ENCODE data around the gene TEX19. TPM values are rescaled to one million over a fixed set of nuclear protein-coding genes. Genes with fewer than 3 reads are reported as not detected.

The TEX19 gene
- total RNA-seq, 1 experiment from 2014 or later, result not detected

GRCh38 chr17:82382933-82383255 lies 23.8 kb downstream of the TEX19 start:
- H3K4me3 Mint-ChIP-seq (ENCODE audit: low read depth, unreplicated experiment), result no peak overlapping the region
- H3K36me3 Mint-ChIP-seq (ENCODE audit: insufficient read depth, unreplicated experiment), result peaks cover 5% of the 10 kb centered on the region
- H3K27me3 Mint-ChIP-seq (ENCODE audit: unreplicated experiment), result peaks cover 64% of the 10 kb centered on the region
- H3K27ac Mint-ChIP-seq (ENCODE audit: unreplicated experiment), result no peak overlapping the region
- peaks cover 13% of the 10 kb centered on the region for H3K4me1 Mint-ChIP-seq (ENCODE audit: low read depth, unreplicated experiment)
- no peak for DNase-seq
- BruUV-seq (replicated peaks), result no TSS peak
- CTCF ChIA-PET, result no interaction called here
- TF ChIP-seq, protein P1, sequence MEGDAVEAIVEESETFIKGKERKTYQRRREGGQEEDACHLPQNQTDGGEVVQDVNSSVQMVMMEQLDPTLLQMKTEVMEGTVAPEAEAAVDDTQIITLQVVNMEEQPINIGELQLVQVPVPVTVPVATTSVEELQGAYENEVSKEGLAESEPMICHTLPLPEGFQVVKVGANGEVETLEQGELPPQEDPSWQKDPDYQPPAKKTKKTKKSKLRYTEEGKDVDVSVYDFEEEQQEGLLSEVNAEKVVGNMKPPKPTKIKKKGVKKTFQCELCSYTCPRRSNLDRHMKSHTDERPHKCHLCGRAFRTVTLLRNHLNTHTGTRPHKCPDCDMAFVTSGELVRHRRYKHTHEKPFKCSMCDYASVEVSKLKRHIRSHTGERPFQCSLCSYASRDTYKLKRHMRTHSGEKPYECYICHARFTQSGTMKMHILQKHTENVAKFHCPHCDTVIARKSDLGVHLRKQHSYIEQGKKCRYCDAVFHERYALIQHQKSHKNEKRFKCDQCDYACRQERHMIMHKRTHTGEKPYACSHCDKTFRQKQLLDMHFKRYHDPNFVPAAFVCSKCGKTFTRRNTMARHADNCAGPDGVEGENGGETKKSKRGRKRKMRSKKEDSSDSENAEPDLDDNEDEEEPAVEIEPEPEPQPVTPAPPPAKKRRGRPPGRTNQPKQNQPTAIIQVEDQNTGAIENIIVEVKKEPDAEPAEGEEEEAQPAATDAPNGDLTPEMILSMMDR (IDR thresholded peaks at IDR 0.05; ENCODE audit: unreplicated experiment), result no peak
- no peaks in the 10 kb centered on the region for H3K9me3 Mint-ChIP-seq (ENCODE audit: low read depth, unreplicated experiment)
- intact Hi-C loops (cut with micrococcal nuclease; ENCODE audit: unreplicated experiment), result no loop called here

- intact Hi-C loops (cut with micrococcal nuclease; ENCODE audit: unreplicated experiment), result no loop called here
- H3K36me3 Mint-ChIP-seq (ENCODE audit: insufficient read depth, unreplicated experiment), result peaks cover 5% of the 10 kb centered on the region
- no TSS peak for BruUV-seq (replicated peaks)
- no peak for DNase-seq
- CTCF ChIA-PET, result interaction anchor here (1.3 kb wide), 1 partner anchor 10 kb away, joined by 3 read pairs; no protein-coding TSS in a partner anchor
- TF ChIP-seq, protein P1 (IDR thresholded peaks at IDR 0.05; ENCODE audit: unreplicated experiment), result no peak
- peaks cover 66% of the 10 kb centered on the region for H3K27me3 Mint-ChIP-seq (ENCODE audit: unreplicated experiment)
- H3K9me3 Mint-ChIP-seq (ENCODE audit: low read depth, unreplicated experiment), result no peaks in the 10 kb centered on the region
- no peak overlapping the region for H3K27ac Mint-ChIP-seq (ENCODE audit: unreplicated experiment)
- no peak overlapping the region for H3K4me3 Mint-ChIP-seq (ENCODE audit: low read depth, unreplicated experiment)
- peaks cover 17% of the 10 kb centered on the region for H3K4me1 Mint-ChIP-seq (ENCODE audit: low read depth, unreplicated experiment)
Observed at GRCh38 chr17:82383411-82383810, 24.4 kb downstream of the TEX19 start.

DNA sequence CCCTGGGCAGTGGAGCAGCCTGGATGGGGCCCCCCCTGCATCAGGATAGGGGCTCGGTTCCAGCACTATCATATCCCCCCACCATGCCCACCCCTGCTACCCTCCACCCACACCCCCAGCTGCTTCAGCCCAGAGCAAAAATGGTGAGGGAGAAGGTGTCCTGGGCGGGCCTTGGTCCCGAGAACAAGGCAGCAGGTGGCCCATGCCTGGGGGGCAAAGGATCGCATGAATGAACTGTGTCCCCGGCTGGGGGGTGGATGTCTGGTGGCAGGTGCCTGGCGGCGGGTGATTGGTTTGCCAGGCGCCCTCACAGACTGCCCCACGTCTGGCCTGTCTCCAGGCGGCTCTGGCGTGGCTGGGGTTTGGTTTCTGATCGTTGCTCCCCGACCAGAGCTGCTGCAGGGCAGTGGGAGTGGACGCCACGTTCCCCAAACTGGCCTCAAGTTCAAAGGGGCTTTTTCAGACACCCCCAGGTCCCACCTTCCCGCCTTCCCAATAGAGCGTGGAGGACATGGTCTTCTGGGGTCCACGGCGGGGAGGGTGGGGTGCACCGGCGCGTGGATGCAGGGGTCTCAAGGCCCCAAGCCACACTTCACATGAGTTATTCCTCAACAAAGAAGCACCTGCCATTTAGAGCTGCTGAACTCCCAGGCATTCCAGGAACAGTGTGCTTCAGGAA lies 25.1 kb downstream of the TEX19 start:
- Mint-ChIP-seq H3K27me3 (ENCODE audit: unreplicated experiment) (peaks cover 59% of the 10 kb centered on the region), H3K9me3 (ENCODE audit: low read depth, unreplicated experiment) (no peaks in the 10 kb centered on the region), H3K4me1 (ENCODE audit: low read depth, unreplicated experiment) (peaks cover 17% of the 10 kb centered on the region), H3K4me3 (ENCODE audit: low read depth, unreplicated experiment) (no peak overlapping the region), H3K36me3 (ENCODE audit: insufficient read depth, unreplicated experiment) (peaks cover 5% of the 10 kb centered on the region), H3K27ac (ENCODE audit: unreplicated experiment) (no peak overlapping the region)
- CTCF ChIA-PET, result interaction anchor here (1.3 kb wide), 1 partner anchor 10 kb away, joined by 3 read pairs; no protein-coding TSS in a partner anchor
- BruUV-seq (replicated peaks), result no TSS peak
- intact Hi-C loops (cut with micrococcal nuclease; ENCODE audit: unreplicated experiment), result no loop called here
- no peak for DNase-seq
- TF ChIP-seq, protein P1 (IDR thresholded peaks at IDR 0.05; ENCODE audit: unreplicated experiment), result no peak

DNA sequence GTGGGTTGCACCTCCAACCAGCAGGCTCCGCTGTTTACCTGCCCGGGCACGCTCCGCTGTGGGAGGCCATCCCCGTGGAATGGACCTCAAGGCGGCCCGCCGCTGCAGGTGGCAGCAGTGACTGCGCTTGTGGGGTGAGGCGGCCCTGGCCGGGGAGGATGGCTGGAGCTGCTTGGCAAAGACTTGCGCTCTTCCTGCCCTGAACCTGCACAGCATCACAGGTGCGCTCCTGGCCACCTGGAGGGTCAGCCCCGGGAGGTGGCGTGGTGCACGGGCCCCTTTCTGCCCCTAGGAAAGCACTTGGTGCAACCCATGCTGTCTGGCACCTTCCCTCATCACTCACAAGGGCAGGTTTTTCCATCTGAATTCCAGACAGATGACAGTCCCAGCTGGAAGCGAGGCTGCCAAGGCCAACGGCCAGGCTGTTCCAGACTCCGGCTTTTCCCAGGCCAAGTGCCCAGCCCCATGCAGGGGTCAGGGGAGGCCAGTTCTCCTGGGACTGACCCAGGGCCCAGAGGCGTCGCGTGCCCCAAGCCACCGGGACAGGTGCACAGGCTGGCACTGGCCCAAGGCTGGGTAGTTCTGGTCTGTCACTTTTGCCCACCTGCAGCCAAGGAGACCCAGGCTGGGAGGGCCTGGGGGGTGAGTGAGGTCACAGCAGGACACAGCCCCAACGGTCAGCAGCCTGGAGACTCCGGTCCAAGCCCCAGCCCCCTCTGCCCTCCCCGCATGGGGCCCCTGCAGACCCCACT lies 25.9 kb downstream of the TEX19 start:
- TF ChIP-seq, protein P1 (IDR thresholded peaks at IDR 0.05; ENCODE audit: unreplicated experiment), result peak; percentile 17
- intact Hi-C loops (cut with micrococcal nuclease; ENCODE audit: unreplicated experiment), result no loop called here
- CTCF ChIA-PET, result interaction anchor here (1.3 kb wide), 1 partner anchor 9 kb away, joined by 3 read pairs; no protein-coding TSS in a partner anchor
- Mint-ChIP-seq H3K27ac (ENCODE audit: unreplicated experiment) (no peak overlapping the region), H3K4me1 (ENCODE audit: low read depth, unreplicated experiment) (peaks cover 17% of the 10 kb centered on the region), H3K4me3 (ENCODE audit: low read depth, unreplicated experiment) (no peak overlapping the region), H3K9me3 (ENCODE audit: low read depth, unreplicated experiment) (no peaks in the 10 kb centered on the region), H3K27me3 (ENCODE audit: unreplicated experiment) (peaks cover 52% of the 10 kb centered on the region), H3K36me3 (ENCODE audit: insufficient read depth, unreplicated experiment) (peaks cover 5% of the 10 kb centered on the region)
- peak; percentile 61 for DNase-seq
- BruUV-seq (replicated peaks), result no TSS peak

Data from Calu3 (cell line).